K562 (cell line): ENCODE data around the gene GPR37L1. TPM values are rescaled to one million over a fixed set of nuclear protein-coding genes. Genes with fewer than 3 reads are reported as not detected.
A peak's percentile ranks its signal among the peaks of the same experiment; 100 is the strongest.

Experiments used
- ATAC-seq: fragments of 200-7000 bp; cut with Tn5 transposase; 3 replicates; pipeline ENCODE4 v1.9.1; 2020; ENCODE audit warnings: moderate library complexity
- BruUV-seq: library from RNA; stranded (reverse); fragments of 400-500 nt; replicated peaks from 2 replicates; lab custom pipeline; 2021; lab: Mats Ljungman, UMichigan
- CTCF ChIA-PET: fragments of 300-600 bp; formaldehyde crosslinking; extraction: SDS; loops from one replicate; lab custom pipeline; 2021; ENCODE audit warnings: low intra/inter-chr PET ratio; lab: Yijun Ruan, JAX
- POLR2A ChIA-PET: fragments of 300-600, 350-650 bp; sonication (Branson Sonifier 250); formaldehyde crosslinking; extraction: SDS; loops from one replicate; lab custom pipeline; 2021; ENCODE audit warnings: antibody characterized with exemption, inconsistent platforms; lab: Yijun Ruan, JAX
- DNase-seq, 4 experiments: peaks; one replicate each; pipeline versions ENCODE4 v3.0.0 to v3.0.0-alpha.2; 2011 to 2018; ENCODE audit warnings: low spot score in 3 of 4, mixed read lengths in 3 of 4; ENCODE audit errors: extremely low read depth in 1 of 4
- FAIRE-seq: peaks from 2 replicates; lab custom pipeline; 2011; peaks lifted over from hg19 to GRCh38; lab: Jason Lieb, UNC
- H2AFZ ChIP-seq: 2 replicates; pipeline ENCODE4 v1.6.0; 2011; ENCODE audit warnings: low read depth, low read length, control low read depth, inconsistent platforms
- H3K27ac ChIP-seq: fragments of 200-600 bp; 3 replicates; pipeline ENCODE4 v1.8.0; 2011; ENCODE audit warnings: low read depth, mild to moderate bottlenecking, control low read depth, inconsistent platforms, low read length, moderate library complexity, mixed read lengths; ENCODE audit errors: extremely low read depth
- H3K27me3 ChIP-seq, 2 experiments: fragments of 300-600 bp in 1 of 2; 2 replicates in 1 of 2; 3 replicates in 1 of 2; pipeline versions ENCODE4 v1.6.0 to v1.8.0; 2011; ENCODE audit warnings: inconsistent platforms in 2 of 2, low read length in 2 of 2, mild to moderate bottlenecking in 1 of 2, mixed read lengths in 1 of 2, moderate library complexity in 1 of 2; ENCODE audit not compliant: control insufficient read depth in 2 of 2, insufficient read depth in 2 of 2
- H3K36me3 ChIP-seq: fragments of 300-600 bp; 3 replicates; pipeline ENCODE4 v1.8.0; 2011; ENCODE audit warnings: mild to moderate bottlenecking, low read length, inconsistent platforms; ENCODE audit not compliant: control insufficient read depth, insufficient read depth
- H3K4me1 ChIP-seq, 2 experiments: fragments of 200-600 bp in 1 of 2; replicated peaks in 1 of 2; 2 replicates in 1 of 2; 3 replicates in 1 of 2; pipeline versions ENCODE4 v1.5.1 to v1.8.0; 2011; ENCODE audit warnings: inconsistent platforms in 2 of 2, low read length in 2 of 2, mild to moderate bottlenecking in 1 of 2, mixed read lengths in 1 of 2, moderate library complexity in 1 of 2; ENCODE audit not compliant: control insufficient read depth in 2 of 2, insufficient read depth in 2 of 2
- H3K4me2 ChIP-seq: 2 replicates; pipeline ENCODE4 v1.6.1; 2011; ENCODE audit warnings: low read length, control low read depth, inconsistent platforms, mixed read lengths; ENCODE audit not compliant: insufficient read depth
- H3K4me3 ChIP-seq: fragments of 200-600 bp; sonication (generic), shearing (Covaris generic); 2 replicates; pipeline ENCODE4 v1.5.1; 2016; ENCODE audit warnings: control low read depth, inconsistent platforms
- H3K79me2 ChIP-seq: fragments of 200-600 bp; 3 replicates; pipeline ENCODE4 v1.8.0; 2011; ENCODE audit warnings: low read length, inconsistent platforms; ENCODE audit not compliant: control insufficient read depth, insufficient read depth
- H3K9ac ChIP-seq, 2 experiments: 2 replicates each; pipeline versions ENCODE4 v1.6.0 to v1.6.1; 2011; ENCODE audit warnings: low read depth in 2 of 2, low read length in 2 of 2, control low read depth in 1 of 2, inconsistent platforms in 1 of 2, mild to moderate bottlenecking in 1 of 2, mixed read lengths in 1 of 2; ENCODE audit not compliant: insufficient read depth in 1 of 2
- H3K9me1 ChIP-seq: one replicate; pipeline ENCODE4 v1.6.0; 2011; ENCODE audit warnings: inconsistent platforms, mild to moderate bottlenecking, low read length, moderate library complexity; ENCODE audit not compliant: control insufficient read depth, insufficient read depth
- H3K9me3 ChIP-seq: replicated peaks from 2 replicates; pipeline ENCODE4 v1.5.1; 2011; ENCODE audit warnings: low read depth, low read length, inconsistent platforms; ENCODE audit not compliant: control insufficient read depth, insufficient read depth
- H4K20me1 ChIP-seq: replicated peaks from 2 replicates; pipeline ENCODE4 v1.6.1; 2011; ENCODE audit warnings: low read length, inconsistent platforms, mixed read lengths; ENCODE audit not compliant: control insufficient read depth, insufficient read depth
- WGBS: fragments of 100-300 bp; shearing (Covaris generic); methylation state at CpG from one replicate; pipeline ENCODE4 v1.1.6; 2016; ENCODE audit warnings: low coverage, mixed read lengths; ENCODE audit not compliant: insufficient coverage; ENCODE audit errors: missing lambda C conversion rate; 5-methylcytosine and 5-hydroxymethylcytosine counted together
- in situ Hi-C: fragments of 300-500 bp; cut with MboI; formaldehyde crosslinking; loops from 4 replicates; pipeline ENCODE4 v1.15.0; 2018; ENCODE audit warnings: inconsistent platforms, mixed read lengths
- intact Hi-C: fragments of 100-400 bp; cut with micrococcal nuclease; formaldehyde crosslinking; loops from 2 replicates; pipeline ENCODE4 v1.14.2; 2022
- polyA plus RNA-seq, 8 experiments: library from polyadenylated mRNA; depleted of rRNA in 4 of 8; stranded (reverse) in 5 of 8; unstranded in 3 of 8; fragments of >200 nt; fragmentation: Nextera tagmentation in 2 of 8; fragmentation: Illumina TruSeq in 1 of 8; extraction: Ambion mirVana in 2 of 8; extraction: Trizol in 1 of 8; gene quantifications; 2 replicates each; pipeline versions ENCODE4 v1.2.1 to v1.2.3, GENCODE V29; 2011 to 2014; ENCODE audit warnings: inconsistent platforms in 1 of 8, missing spikeins in 1 of 8
- total RNA-seq, 7 experiments: library from RNA; depleted of rRNA in 6 of 7; stranded (reverse); fragments of >200 nt in 6 of 7; fragmentation: Illumina TruSeq in 2 of 7; extraction: Trizol in 2 of 7; gene quantifications; 2 replicates each; pipeline versions ENCODE4 v1.2.1 to v1.2.3, GENCODE V29; 2011 to 2021; ENCODE audit warnings: low replicate concordance in 1 of 7
- TF ChIP-seq, protein P1 (sequence below): fragments of 450-650 bp; IDR thresholded peaks from 2 replicates; pipeline ENCODE4 v1.6.1; 2016; ENCODE audit warnings: low read depth
- TF ChIP-seq, protein P2 (sequence below): sonication (generic); formaldehyde crosslinking; IDR thresholded peaks from 2 replicates; pipeline ENCODE4 v1.8.0; 2022; ENCODE audit warnings: mild to moderate bottlenecking, missing genetic modification reagents

Gene GPR37L1
- total and polyA plus RNA-seq, 9 of the 15 experiments (the other 6 are each of a cell fraction or from before 2014, with no cell fraction given): not detected

DNA sequence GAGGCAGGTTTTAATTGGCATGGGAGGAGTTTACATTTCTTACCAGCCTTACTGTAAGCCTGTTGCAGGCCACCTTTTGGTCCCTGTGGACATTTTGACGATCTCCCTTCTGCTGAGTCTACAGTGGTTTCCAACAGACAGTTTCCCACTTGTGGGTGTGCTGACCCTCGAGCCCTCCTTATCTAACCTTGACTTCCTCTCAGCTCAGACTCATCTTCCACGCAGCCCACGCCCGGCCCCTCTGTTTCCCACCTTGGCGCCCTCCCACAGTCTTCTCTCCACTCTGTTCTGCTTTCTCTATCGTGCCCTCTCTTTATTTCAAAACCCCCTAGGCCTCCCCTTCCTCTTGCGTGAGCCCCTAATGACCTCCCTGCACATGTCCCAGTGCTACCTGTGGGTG is 27.9 kb downstream of the GPR37L1 start:
- in situ Hi-C loops: no loop called here
- 52% methylated on average over 8 of the region's 8 CpGs for WGBS
- TF ChIP-seq, protein P1, sequence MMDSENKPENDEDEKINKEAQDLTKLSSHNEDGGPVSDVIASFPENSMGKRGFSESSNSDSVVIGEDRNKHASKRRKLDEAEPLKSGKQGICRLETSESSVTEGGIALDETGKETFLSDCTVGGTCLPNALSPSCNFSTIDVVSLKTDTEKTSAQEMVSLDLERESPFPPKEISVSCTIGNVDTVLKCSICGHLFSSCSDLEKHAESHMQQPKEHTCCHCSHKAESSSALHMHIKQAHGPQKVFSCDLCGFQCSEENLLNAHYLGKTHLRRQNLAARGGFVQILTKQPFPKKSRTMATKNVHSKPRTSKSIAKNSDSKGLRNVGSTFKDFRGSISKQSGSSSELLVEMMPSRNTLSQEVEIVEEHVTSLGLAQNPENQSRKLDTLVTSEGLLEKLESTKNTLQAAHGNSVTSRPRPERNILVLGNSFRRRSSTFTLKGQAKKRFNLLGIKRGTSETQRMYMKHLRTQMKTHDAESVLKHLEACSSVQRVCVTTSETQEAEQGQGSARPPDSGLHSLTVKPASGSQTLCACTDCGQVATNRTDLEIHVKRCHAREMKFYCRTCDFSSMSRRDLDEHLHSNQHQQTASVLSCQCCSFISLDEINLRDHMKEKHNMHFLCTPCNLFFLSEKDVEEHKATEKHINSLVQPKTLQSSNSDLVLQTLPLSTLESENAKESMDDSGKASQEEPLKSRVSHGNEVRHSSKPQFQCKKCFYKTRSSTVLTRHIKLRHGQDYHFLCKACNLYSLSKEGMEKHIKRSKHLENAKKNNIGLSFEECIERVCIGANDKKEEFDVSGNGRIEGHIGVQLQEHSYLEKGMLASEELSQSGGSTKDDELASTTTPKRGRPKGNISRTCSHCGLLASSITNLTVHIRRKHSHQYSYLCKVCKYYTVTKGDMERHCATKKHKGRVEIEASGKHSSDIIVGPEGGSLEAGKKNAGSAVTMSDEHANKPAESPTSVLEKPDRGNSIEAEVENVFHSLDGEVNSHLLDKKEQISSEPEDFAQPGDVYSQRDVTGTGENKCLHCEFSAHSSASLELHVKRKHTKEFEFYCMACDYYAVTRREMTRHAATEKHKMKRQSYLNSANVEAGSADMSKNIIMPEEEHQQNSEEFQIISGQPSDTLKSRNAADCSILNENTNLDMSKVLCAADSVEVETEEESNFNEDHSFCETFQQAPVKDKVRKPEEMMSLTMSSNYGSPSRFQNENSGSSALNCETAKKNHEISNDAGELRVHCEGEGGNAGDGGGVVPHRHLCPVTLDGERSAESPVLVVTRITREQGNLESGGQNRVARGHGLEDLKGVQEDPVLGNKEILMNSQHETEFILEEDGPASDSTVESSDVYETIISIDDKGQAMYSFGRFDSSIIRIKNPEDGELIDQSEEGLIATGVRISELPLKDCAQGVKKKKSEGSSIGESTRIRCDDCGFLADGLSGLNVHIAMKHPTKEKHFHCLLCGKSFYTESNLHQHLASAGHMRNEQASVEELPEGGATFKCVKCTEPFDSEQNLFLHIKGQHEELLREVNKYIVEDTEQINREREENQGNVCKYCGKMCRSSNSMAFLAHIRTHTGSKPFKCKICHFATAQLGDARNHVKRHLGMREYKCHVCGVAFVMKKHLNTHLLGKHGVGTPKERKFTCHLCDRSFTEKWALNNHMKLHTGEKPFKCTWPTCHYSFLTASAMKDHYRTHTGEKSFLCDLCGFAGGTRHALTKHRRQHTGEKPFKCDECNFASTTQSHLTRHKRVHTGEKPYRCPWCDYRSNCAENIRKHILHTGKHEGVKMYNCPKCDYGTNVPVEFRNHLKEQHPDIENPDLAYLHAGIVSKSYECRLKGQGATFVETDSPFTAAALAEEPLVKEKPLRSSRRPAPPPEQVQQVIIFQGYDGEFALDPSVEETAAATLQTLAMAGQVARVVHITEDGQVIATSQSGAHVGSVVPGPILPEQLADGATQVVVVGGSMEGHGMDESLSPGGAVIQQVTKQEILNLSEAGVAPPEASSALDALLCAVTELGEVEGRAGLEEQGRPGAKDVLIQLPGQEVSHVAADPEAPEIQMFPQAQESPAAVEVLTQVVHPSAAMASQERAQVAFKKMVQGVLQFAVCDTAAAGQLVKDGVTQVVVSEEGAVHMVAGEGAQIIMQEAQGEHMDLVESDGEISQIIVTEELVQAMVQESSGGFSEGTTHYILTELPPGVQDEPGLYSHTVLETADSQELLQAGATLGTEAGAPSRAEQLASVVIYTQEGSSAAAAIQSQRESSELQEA: no peak
- TF ChIP-seq, protein P2, sequence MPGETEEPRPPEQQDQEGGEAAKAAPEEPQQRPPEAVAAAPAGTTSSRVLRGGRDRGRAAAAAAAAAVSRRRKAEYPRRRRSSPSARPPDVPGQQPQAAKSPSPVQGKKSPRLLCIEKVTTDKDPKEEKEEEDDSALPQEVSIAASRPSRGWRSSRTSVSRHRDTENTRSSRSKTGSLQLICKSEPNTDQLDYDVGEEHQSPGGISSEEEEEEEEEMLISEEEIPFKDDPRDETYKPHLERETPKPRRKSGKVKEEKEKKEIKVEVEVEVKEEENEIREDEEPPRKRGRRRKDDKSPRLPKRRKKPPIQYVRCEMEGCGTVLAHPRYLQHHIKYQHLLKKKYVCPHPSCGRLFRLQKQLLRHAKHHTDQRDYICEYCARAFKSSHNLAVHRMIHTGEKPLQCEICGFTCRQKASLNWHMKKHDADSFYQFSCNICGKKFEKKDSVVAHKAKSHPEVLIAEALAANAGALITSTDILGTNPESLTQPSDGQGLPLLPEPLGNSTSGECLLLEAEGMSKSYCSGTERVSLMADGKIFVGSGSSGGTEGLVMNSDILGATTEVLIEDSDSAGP (CRISPR knock-in tag): no peak

More for the DNA sequence above, 27.9 kb downstream of the GPR37L1 start:
- no peak overlapping the region for H3K4me3 ChIP-seq
- no peak overlapping the region for H2AFZ ChIP-seq
- POLR2A ChIA-PET: interaction anchor here (0.7 to 1.3 kb wide), 3 partner anchors 24 to 57 kb away, joined by 3 to 4 read pairs (median 4); no protein-coding TSS in a partner anchor
- no peak for FAIRE-seq
- DNase-seq: no peak
- H3K9ac ChIP-seq: peak overlapping the region; percentile 10 to 53; a peak in 1 of 4 replicates
- intact Hi-C loops: loop anchor here (10.0 kb wide), 1 partner anchor 654 kb away; the partner anchor contains the start of gene KDM5B
- H3K79me2 ChIP-seq: peaks cover 16% of the 10 kb centered on the region; the same call in 1 of the 3 replicates
- no peak overlapping the region for H3K4me2 ChIP-seq
- H3K9me3 ChIP-seq: no peaks in the 10 kb centered on the region
- no TSS peak for BruUV-seq
- H3K4me1 ChIP-seq: peaks cover 18 to 22% of the 10 kb centered on the region in 2 experiments
- no peaks in the 10 kb centered on the region for H3K9me1 ChIP-seq
- H3K27me3 ChIP-seq: no peaks in the 10 kb centered on the region
- peaks cover 7% of the 10 kb centered on the region; the same call in 1 of the 2 replicates for H4K20me1 ChIP-seq
- ATAC-seq: no peak; the same call in 2 of the 3 replicates
- peaks cover 88% of the 10 kb centered on the region for H3K36me3 ChIP-seq
- CTCF ChIA-PET: no interaction called here
- peak overlapping the region; percentile 30; the same call in 1 of the 3 replicates for H3K27ac ChIP-seq
